ENCODE data around the gene POLH. TPM values are rescaled to one million over a fixed set of nuclear protein-coding genes. Genes with fewer than 3 reads are reported as not detected.

The POLH gene
- total and polyA plus RNA-seq, 9 of the 15 experiments (the other 6 are each of a cell fraction or from before 2014, with no cell fraction given) = 5.8 to 31.6 (median 20.6) TPM

- intact Hi-C loops (cut with micrococcal nuclease) = no loop called here
- H3K9me1 ChIP-seq (ENCODE audit: control insufficient read depth, insufficient read depth, low read length) = no peaks in the 10 kb centered on the region
- no peak overlapping the region for H3K4me2 ChIP-seq (ENCODE audit: insufficient read depth, low read length)
- peaks cover 71% of the 10 kb centered on the region for H3K36me3 ChIP-seq (ENCODE audit: control insufficient read depth, insufficient read depth, low read length)
- H3K27me3 ChIP-seq (ENCODE audit: control insufficient read depth in 2 of 2, insufficient read depth in 2 of 2, low read length in 2 of 2) = no peaks in the 10 kb centered on the region
- TF ChIP-seq ARID2 (IDR thresholded peaks at IDR 0.05) (no peak), HNRNPK (IDR thresholded peaks at IDR 0.05; ENCODE audit: low read depth, low read length, poor library complexity, severe bottlenecking) (no peak), KLF6 (CRISPR knock-in tag; IDR thresholded peaks at IDR 0.05; ENCODE audit: borderline replicate concordance) (no peak), FOXA3 (CRISPR knock-in tag; conservative IDR thresholded peaks at IDR 0.05 in 1 of 2, IDR thresholded peaks at IDR 0.05 in 1 of 2) (no peak), HNRNPL (IDR thresholded peaks at IDR 0.05; ENCODE audit: low read depth, low read length) (no peak), NRF1 (conservative IDR thresholded peaks at IDR 0.05 in 1 of 2, IDR thresholded peaks at IDR 0.05 in 1 of 2) (no peak), ZNF431 (CRISPR knock-in tag; IDR thresholded peaks at IDR 0.05) (no peak), SLC30A9 (CRISPR knock-in tag; IDR thresholded peaks at IDR 0.05) (no peak), CHCHD3 (CRISPR knock-in tag; IDR thresholded peaks at IDR 0.05) (no peak), HMGN3 (IDR thresholded peaks at IDR 0.05; ENCODE audit: borderline replicate concordance, extremely low read depth, insufficient read length, low read depth, low read length) (no peak)
- no peaks in the 10 kb centered on the region for H4K20me1 ChIP-seq (replicated peaks; ENCODE audit: control insufficient read depth, insufficient read depth, low read length)
- no peak overlapping the region for H2AFZ ChIP-seq (ENCODE audit: low read depth, low read length)
- no peak overlapping the region for H3K27ac ChIP-seq (ENCODE audit: extremely low read depth, low read depth, low read length)
- no TSS peak for BruUV-seq (replicated peaks)
- H3K4me1 ChIP-seq (replicated peaks in 1 of 2; ENCODE audit: control insufficient read depth in 2 of 2, insufficient read depth in 2 of 2, low read length in 2 of 2) = peaks cover 0 to 4% of the 10 kb centered on the region in 2 experiments; a peak in 3 of 5 replicates
- no peaks in the 10 kb centered on the region for H3K9me3 ChIP-seq (replicated peaks; ENCODE audit: control insufficient read depth, insufficient read depth, low read depth, low read length)
- DNase-seq (ENCODE audit: extremely low read depth in 1 of 4, low spot score in 3 of 4) (no peak), ATAC-seq (no peak), FAIRE-seq (no peak)
- peaks cover 22% of the 10 kb centered on the region for H3K79me2 ChIP-seq (ENCODE audit: control insufficient read depth, insufficient read depth, low read length)
- no peak overlapping the region for H3K4me3 ChIP-seq
- ChIA-PET CTCF (ENCODE audit: low intra/inter-chr PET ratio) (no interaction called here), POLR2A (interaction anchor here (0.9 to 1.6 kb wide), 2 partner anchors 13 to 15 kb away, joined by 4 to 6 read pairs; no protein-coding TSS in a partner anchor)
- in situ Hi-C loops (cut with MboI) = no loop called here
- WGBS (ENCODE audit: insufficient coverage, low coverage, missing lambda C conversion rate) = 77% methylated on average over 5 of the region's 5 CpGs
- H3K9ac ChIP-seq (ENCODE audit: insufficient read depth in 1 of 2, low read depth in 2 of 2, low read length in 2 of 2) = no peak overlapping the region
Measured at GRCh38 chr6:43582911-43583310, 6.9 kb downstream of the POLH start.
